ENCODE results near the gene BACE2.

The BACE2 gene

DNA sequence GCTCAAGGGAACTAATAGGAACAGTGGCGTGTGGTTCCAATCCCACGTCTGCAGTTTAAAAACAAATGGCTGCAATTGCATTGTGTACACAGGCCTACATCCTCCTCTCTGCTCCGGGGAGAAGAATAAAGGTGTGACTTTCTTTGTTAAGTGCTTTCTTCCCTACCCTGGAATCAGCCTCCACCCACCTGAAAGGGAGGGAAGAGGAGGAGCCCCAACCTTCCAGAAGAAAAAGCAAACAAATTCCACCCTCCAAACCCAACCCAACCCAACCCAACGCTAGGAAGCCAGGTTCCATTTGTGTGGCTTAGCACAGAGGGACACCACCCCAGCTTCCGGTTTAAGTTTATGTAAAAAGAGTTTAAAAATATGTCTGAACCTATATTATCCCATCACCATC lies 11.8 kb upstream of the BACE2 start:
- no peak for DNase-seq (ENCODE audit: low spot score)
- TF ChIP-seq, protein P1, sequence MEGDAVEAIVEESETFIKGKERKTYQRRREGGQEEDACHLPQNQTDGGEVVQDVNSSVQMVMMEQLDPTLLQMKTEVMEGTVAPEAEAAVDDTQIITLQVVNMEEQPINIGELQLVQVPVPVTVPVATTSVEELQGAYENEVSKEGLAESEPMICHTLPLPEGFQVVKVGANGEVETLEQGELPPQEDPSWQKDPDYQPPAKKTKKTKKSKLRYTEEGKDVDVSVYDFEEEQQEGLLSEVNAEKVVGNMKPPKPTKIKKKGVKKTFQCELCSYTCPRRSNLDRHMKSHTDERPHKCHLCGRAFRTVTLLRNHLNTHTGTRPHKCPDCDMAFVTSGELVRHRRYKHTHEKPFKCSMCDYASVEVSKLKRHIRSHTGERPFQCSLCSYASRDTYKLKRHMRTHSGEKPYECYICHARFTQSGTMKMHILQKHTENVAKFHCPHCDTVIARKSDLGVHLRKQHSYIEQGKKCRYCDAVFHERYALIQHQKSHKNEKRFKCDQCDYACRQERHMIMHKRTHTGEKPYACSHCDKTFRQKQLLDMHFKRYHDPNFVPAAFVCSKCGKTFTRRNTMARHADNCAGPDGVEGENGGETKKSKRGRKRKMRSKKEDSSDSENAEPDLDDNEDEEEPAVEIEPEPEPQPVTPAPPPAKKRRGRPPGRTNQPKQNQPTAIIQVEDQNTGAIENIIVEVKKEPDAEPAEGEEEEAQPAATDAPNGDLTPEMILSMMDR (conservative IDR thresholded peaks at IDR 0.05; ENCODE audit: low read depth) = no peak
- no peak overlapping the region for H3K27ac ChIP-seq
- ChIA-PET CTCF (no interaction called here), POLR2A (ENCODE audit: low non-redundant PET) (no interaction called here)

DNA sequence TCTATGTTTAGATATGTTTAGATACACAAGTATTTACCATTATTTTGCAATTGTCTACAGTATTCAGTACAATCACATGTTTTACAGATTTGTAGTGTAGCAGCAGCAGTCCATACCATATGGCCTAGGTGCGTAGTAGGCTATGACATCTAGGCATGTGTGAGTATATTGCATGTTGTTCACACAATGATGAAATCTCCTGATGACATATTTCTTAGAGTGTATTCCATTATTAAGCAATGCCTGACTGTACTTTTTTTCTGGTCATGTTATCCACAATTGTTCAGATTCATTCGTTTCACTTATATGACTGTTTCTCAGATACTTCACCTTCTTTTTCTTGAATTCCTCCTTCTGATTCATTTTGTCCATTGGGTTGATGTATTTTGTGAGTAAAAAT lies 9.9 kb upstream of the BACE2 start:
- no peak for DNase-seq (ENCODE audit: low spot score)
- POLR2A ChIA-PET (ENCODE audit: low non-redundant PET) = no interaction called here
- TF ChIP-seq, protein P1 (conservative IDR thresholded peaks at IDR 0.05; ENCODE audit: low read depth) = no peak
- CTCF ChIA-PET = no interaction called here
- no peak overlapping the region for H3K27ac ChIP-seq

DNA sequence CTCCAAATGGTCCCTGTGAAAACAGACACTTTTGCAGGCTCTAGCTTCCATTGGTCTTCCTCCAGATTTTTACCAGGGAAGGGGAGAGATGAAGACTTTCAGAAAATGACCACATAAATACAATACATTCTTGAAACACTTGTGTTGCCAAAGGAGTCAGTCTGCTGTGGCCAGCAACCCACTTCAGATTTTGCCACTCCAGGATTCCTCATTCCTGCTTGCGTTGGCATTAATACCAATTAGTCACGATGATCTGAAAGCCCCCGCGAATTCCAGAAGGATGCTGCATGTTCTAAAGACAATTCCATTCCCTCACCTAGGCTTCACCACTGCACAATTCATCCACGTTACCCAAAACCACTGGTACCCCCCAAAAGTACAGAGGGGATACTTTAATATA lies 7.9 kb upstream of the BACE2 start:
- DNase-seq (ENCODE audit: low spot score) = no peak
- ChIA-PET POLR2A (ENCODE audit: low non-redundant PET) (no interaction called here), CTCF (no interaction called here)
- H3K27ac ChIP-seq = no peak overlapping the region
- TF ChIP-seq, protein P1 (conservative IDR thresholded peaks at IDR 0.05; ENCODE audit: low read depth) = no peak

DNA sequence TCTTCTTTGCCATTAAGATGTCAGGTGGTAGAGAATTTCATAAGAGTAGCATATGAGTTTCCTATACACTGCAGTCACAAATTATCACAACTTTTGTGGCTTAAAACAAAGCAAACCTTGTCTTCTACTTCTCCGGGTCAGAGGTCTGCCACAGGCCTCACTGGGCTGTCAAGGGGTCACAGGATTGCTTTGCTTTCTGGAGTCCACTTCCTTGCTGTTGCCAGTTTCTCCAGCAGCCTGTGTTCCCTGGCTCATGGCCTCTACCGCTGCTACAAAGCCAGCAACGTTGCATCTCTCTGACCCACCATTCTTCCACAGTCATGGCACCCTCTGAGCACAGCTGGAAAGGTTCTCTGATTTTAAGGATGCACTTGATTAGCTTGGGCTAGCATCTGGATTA lies 6.5 kb upstream of the BACE2 start:
- ChIA-PET POLR2A (ENCODE audit: low non-redundant PET) (no interaction called here), CTCF (no interaction called here)
- DNase-seq (ENCODE audit: low spot score) = no peak
- TF ChIP-seq, protein P1 (conservative IDR thresholded peaks at IDR 0.05; ENCODE audit: low read depth) = no peak
- H3K27ac ChIP-seq = no peak overlapping the region

DNA sequence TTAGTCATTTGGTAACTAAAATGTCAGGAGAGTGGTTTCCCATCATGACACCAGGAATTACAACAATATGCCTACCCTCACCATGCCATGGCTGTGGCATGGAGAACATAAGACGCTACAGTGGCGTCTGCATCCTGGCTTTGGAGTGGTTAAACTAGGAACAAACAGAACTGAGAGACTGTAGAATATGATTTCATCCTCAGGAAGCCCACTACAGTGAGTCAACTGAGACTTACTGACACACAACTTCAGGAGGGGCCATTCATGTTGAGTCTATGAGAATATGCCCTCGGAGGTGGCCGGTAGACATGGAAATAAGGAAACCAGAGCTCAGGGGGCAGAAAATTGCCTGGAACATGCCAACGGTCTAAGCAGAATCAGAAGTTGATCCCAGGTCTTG lies 5.9 kb upstream of the BACE2 start:
- no peak overlapping the region for H3K27ac ChIP-seq
- no peak for DNase-seq (ENCODE audit: low spot score)
- ChIA-PET POLR2A (ENCODE audit: low non-redundant PET) (no interaction called here), CTCF (interaction anchor here (0.5 kb wide), 1 partner anchor 18 kb away, joined by 3 read pairs; no protein-coding TSS in a partner anchor)
- TF ChIP-seq, protein P1 (conservative IDR thresholded peaks at IDR 0.05; ENCODE audit: low read depth) = no peak

DNA sequence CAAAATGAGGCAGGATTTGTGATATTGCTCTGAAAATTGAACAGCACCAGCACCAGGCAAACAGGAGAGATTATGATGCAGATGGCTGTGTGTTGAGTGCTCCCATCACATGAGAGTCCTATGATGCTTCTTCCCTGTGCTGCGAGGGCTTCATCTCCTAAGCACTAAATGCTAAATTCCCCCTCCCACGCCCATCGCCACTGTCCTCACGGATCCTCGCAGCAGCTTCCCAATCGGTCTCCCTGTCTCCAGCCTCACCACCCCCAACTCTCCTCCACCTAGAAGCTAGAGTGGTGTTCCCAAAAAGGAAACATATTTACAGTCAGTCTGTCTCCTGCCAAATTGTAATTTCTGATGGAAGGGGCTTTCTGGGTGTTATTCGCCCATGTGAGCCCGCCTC lies 4.9 kb upstream of the BACE2 start:
- TF ChIP-seq, protein P1 (conservative IDR thresholded peaks at IDR 0.05; ENCODE audit: low read depth) = no peak
- ChIA-PET POLR2A (ENCODE audit: low non-redundant PET) (no interaction called here), CTCF (no interaction called here)

DNA sequence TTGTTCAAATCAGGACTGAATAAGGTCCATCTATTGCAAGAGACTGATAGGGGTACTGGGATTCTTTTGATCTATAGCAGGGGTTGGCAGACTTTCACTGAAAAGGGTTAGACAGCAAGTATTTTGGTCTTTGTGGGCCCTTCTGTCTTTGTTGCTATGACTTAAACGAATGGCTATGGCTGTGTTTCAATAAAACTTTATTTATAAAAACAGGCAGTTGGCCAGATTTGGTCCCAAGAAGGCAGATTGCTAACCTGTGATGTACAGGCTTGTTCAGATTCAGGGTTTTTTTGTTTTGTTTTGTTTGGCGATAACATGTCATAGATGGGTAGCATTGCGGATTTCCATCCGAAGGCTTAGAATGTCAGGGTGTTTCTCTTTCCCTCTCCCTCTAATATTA lies 3.9 kb upstream of the BACE2 start:
- no peak for DNase-seq (ENCODE audit: low spot score)
- H3K27ac ChIP-seq = no peak overlapping the region
- ChIA-PET CTCF (no interaction called here), POLR2A (ENCODE audit: low non-redundant PET) (no interaction called here)
- TF ChIP-seq, protein P1 (conservative IDR thresholded peaks at IDR 0.05; ENCODE audit: low read depth) = no peak

More for the DNA sequence above, 4.9 kb upstream of the BACE2 start:
- DNase-seq (ENCODE audit: low spot score) = no peak
- no peak overlapping the region for H3K27ac ChIP-seq

All from RWPE1 (cell line).